GM12878 (cell line): ENCODE results near the gene PLXNA4. TPM values are rescaled to one million over a fixed set of nuclear protein-coding genes. Genes with fewer than 3 reads are reported as not detected.

ENCODE experiments used
- ATAC-seq: fragments of 200-7000 bp; cut with Tn5 transposase; 3 replicates; pipeline ENCODE4 v1.9.1; 2020; ENCODE audit warnings: mild to moderate bottlenecking, moderate library complexity
- BruUV-seq: library from RNA; stranded (reverse); fragments of 400-500 nt; replicated peaks from 2 replicates; lab custom pipeline; 2021; lab: Mats Ljungman, UMichigan
- CTCF ChIA-PET: fragments of 300-600 bp; sonication (Branson Sonifier 250); formaldehyde crosslinking; extraction: SDS; loops from one replicate; lab custom pipeline; 2021; ENCODE audit warnings: inconsistent platforms; lab: Yijun Ruan, JAX
- POLR2A ChIA-PET: fragments of 350-600 bp; formaldehyde crosslinking; extraction: SDS; loops from one replicate; lab custom pipeline; 2021; ENCODE audit warnings: inconsistent platforms; lab: Charles Lee
- RAD21 ChIA-PET: fragments of 300-600 bp; sonication (Branson Sonifier 250); formaldehyde crosslinking; loops from one replicate; lab custom pipeline; 2023; ENCODE audit warnings: antibody characterized with exemption; ENCODE audit not compliant: unreplicated experiment; lab: Charles Lee
- SMC1A ChIA-PET: fragments of 300-600 bp; sonication (Branson Sonifier 250); formaldehyde crosslinking; loops from one replicate; lab custom pipeline; 2023; ENCODE audit not compliant: unreplicated experiment, uncharacterized antibody; lab: Charles Lee
- DNase-seq: peaks from one replicate; pipeline ENCODE4 v3.0.0-alpha.2; 2011; ENCODE audit warnings: low read depth, low spot score
- FAIRE-seq: peaks from 3 replicates; lab custom pipeline; 2011; peaks lifted over from hg19 to GRCh38; lab: Jason Lieb, UNC
- H2AFZ ChIP-seq: 2 replicates; pipeline ENCODE4 v1.6.0; 2011; ENCODE audit warnings: low read depth, low read length, control low read depth; ENCODE audit not compliant: control insufficient read depth
- H3K27ac ChIP-seq: 2 replicates; pipeline ENCODE4 v1.5.1; 2011; ENCODE audit warnings: control low read depth; ENCODE audit not compliant: control insufficient read depth, insufficient read depth
- H3K27me3 ChIP-seq, 2 experiments: replicated peaks in 1 of 2; 2 replicates each; pipeline versions ENCODE4 v1.6.0 to v1.6.1; 2011; ENCODE audit warnings: low read length in 1 of 2; ENCODE audit not compliant: control insufficient read depth in 2 of 2, insufficient read depth in 2 of 2
- H3K36me3 ChIP-seq, 2 experiments: 2 replicates each; pipeline ENCODE4 v1.5.1; 2011; ENCODE audit warnings: low read length in 1 of 2; ENCODE audit not compliant: control insufficient read depth in 2 of 2, insufficient read depth in 2 of 2
- H3K4me1 ChIP-seq: 2 replicates; pipeline ENCODE4 v1.6.1; 2011; ENCODE audit warnings: mild to moderate bottlenecking, low read length, moderate library complexity, mixed read lengths; ENCODE audit not compliant: control insufficient read depth, insufficient read depth
- H3K4me2 ChIP-seq: 2 replicates; pipeline ENCODE4 v1.6.0; 2011; ENCODE audit warnings: control low read depth; ENCODE audit not compliant: control insufficient read depth, insufficient read depth
- H3K4me3 ChIP-seq: fragments of 200-600 bp; sonication (generic); 2 replicates; pipeline ENCODE4 v1.5.1; 2016
- H3K79me2 ChIP-seq: 2 replicates; pipeline ENCODE4 v1.6.0; 2011; ENCODE audit warnings: low read length; ENCODE audit not compliant: control insufficient read depth, insufficient read depth
- H3K9ac ChIP-seq: 2 replicates; pipeline ENCODE4 v1.8.0; 2011; ENCODE audit warnings: low read length, control low read depth, mixed read lengths; ENCODE audit not compliant: control insufficient read depth, insufficient read depth
- H3K9me3 ChIP-seq: replicated peaks from 3 replicates; pipeline ENCODE4 v1.5.1; 2011; ENCODE audit warnings: mild to moderate bottlenecking, low read length; ENCODE audit not compliant: control insufficient read depth, insufficient read depth
- H4K20me1 ChIP-seq: 2 replicates; pipeline ENCODE4 v1.6.0; 2011; ENCODE audit not compliant: control insufficient read depth, insufficient read depth
- CEBPB ChIP-seq, 2 experiments: fragments of 150-350 bp in 1 of 2; IDR thresholded peaks; 2 replicates each; pipeline ENCODE4 v1.6.1; 2012 to 2014; ENCODE audit warnings: low read depth in 2 of 2, low read length in 2 of 2, borderline replicate concordance in 1 of 2, inconsistent platforms in 1 of 2
- EGR1 ChIP-seq, 2 experiments: IDR thresholded peaks; 1 replicate in 1 of 2; 2 replicates in 1 of 2; pipeline ENCODE4 v1.6.1; 2011 to 2012; ENCODE audit warnings: low read depth in 2 of 2, low read length in 2 of 2, borderline replicate concordance in 1 of 2, mild to moderate bottlenecking in 1 of 2, moderate library complexity in 1 of 2
- EZH2 ChIP-seq: IDR thresholded peaks from 2 replicates; pipeline ENCODE4 v1.6.1; 2012; ENCODE audit warnings: low read depth, mild to moderate bottlenecking, control low read depth, inconsistent platforms, low read length, borderline replicate concordance; ENCODE audit not compliant: control insufficient read depth
- KLF5 ChIP-seq: fragments of 450-650 bp; IDR thresholded peaks from 2 replicates; pipeline ENCODE4 v1.6.1; 2014; ENCODE audit warnings: mild to moderate bottlenecking; ENCODE audit not compliant: partially characterized antibody
- PAX8 ChIP-seq: fragments of 450-650 bp; IDR thresholded peaks from 2 replicates; pipeline ENCODE4 v1.6.1; 2017; ENCODE audit warnings: mild to moderate bottlenecking, moderate library complexity
- WGBS: methylation state at CpG from one replicate; pipeline ENCODE4 v1.1.6; 2016; ENCODE audit warnings: low lambda C conversion rate; ENCODE audit not compliant: insufficient replicate concordance, insufficient coverage; ENCODE audit errors: missing lambda C conversion rate; 5-methylcytosine and 5-hydroxymethylcytosine counted together
- in situ Hi-C: fragments of 300-500 bp; cut with MboI; formaldehyde crosslinking; loops from 9 replicates; pipeline ENCODE4 v1.14.3; 2018; ENCODE audit warnings: mixed read lengths
- intact Hi-C: fragments of 100-400 bp; cut with micrococcal nuclease; formaldehyde crosslinking; loops from one replicate; pipeline ENCODE4 v1.14.2; 2022; ENCODE audit not compliant: unreplicated experiment
- polyA plus RNA-seq, 11 experiments: library from polyadenylated mRNA; depleted of rRNA in 4 of 11; unstranded in 6 of 11; stranded (reverse) in 5 of 11; fragments of >200 nt; fragmentation: Nextera tagmentation in 4 of 11; fragmentation: Illumina TruSeq in 1 of 11; extraction: Ambion mirVana in 4 of 11; extraction: Trizol in 1 of 11; gene quantifications; 1 replicate in 1 of 11; 2 replicates in 10 of 11; pipeline versions ENCODE4 v1.2.1 to v1.2.3, GENCODE V29; 2011 to 2016; ENCODE audit warnings: inconsistent platforms in 2 of 11, missing spikeins in 2 of 11, low read depth in 1 of 11
- total RNA-seq, 4 experiments: library from RNA; depleted of rRNA in 3 of 4; stranded (reverse); fragments of >200 nt in 3 of 4; fragmentation: Illumina TruSeq in 1 of 4; extraction: Trizol in 1 of 4; gene quantifications; 2 replicates each; pipeline versions ENCODE4 v1.2.1 to v1.2.3, GENCODE V29; 2013 to 2021
- TF ChIP-seq, protein P1 (sequence below): fragments of 450-650 bp; IDR thresholded peaks from 2 replicates; pipeline ENCODE4 v1.6.1; 2017; ENCODE audit warnings: low read depth, mild to moderate bottlenecking, moderate library complexity

The PLXNA4 gene
- total and polyA plus RNA-seq, 10 of the 15 experiments (the other 5 are each of a cell fraction or from before 2014, with no cell fraction given) = 0.03 TPM; not detected in 9

- Histone ChIP-seq H3K9ac (no peak overlapping the region), H3K79me2 (no peaks in the 10 kb centered on the region), H3K4me1 (no peaks in the 10 kb centered on the region), H3K27me3 (peaks cover 0 to 6% of the 10 kb centered on the region in 2 experiments; a peak in 3 of 4 replicates), H2AFZ (no peak overlapping the region), H3K36me3 (no peaks in the 10 kb centered on the region), H3K9me3 (no peaks in the 10 kb centered on the region), H3K27ac (no peak overlapping the region), H3K4me3 (no peak overlapping the region), H4K20me1 (no peaks in the 10 kb centered on the region), H3K4me2 (no peak overlapping the region)
- POLR2A ChIA-PET = no interaction called here
- no peak for TF ChIP-seq KLF5
- TF ChIP-seq EGR1 (IDR thresholded peaks at IDR 0.05; ENCODE audit: borderline replicate concordance in 1 of 2, low read depth in 2 of 2, low read length in 2 of 2) = no peak
- TF ChIP-seq, protein P1, sequence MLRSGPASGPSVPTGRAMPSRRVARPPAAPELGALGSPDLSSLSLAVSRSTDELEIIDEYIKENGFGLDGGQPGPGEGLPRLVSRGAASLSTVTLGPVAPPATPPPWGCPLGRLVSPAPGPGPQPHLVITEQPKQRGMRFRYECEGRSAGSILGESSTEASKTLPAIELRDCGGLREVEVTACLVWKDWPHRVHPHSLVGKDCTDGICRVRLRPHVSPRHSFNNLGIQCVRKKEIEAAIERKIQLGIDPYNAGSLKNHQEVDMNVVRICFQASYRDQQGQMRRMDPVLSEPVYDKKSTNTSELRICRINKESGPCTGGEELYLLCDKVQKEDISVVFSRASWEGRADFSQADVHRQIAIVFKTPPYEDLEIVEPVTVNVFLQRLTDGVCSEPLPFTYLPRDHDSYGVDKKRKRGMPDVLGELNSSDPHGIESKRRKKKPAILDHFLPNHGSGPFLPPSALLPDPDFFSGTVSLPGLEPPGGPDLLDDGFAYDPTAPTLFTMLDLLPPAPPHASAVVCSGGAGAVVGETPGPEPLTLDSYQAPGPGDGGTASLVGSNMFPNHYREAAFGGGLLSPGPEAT = no peak
- TF ChIP-seq EZH2 = no peak
- no peak for TF ChIP-seq PAX8
- TF ChIP-seq CEBPB (IDR thresholded peaks at IDR 0.05; ENCODE audit: borderline replicate concordance in 1 of 2, low read depth in 2 of 2, low read length in 2 of 2) = no peak
- intact Hi-C loops (no loop called here), in situ Hi-C loops (no loop called here)
- BruUV-seq = no TSS peak
- SMC1A ChIA-PET = no interaction called here
- CTCF ChIA-PET = interaction anchor here (1.5 kb wide), 1 partner anchor 232 kb away, joined by 4 read pairs; no protein-coding TSS in a partner anchor
- FAIRE-seq (no peak), ATAC-seq (no peak), DNase-seq (no peak)
- 37% methylated on average over 4 of the region's 4 CpGs for WGBS
- RAD21 ChIA-PET = no interaction called here
Observed at GRCh38 chr7:132348341-132348740, 227.9 kb downstream of the PLXNA4 start.
